ENCODE measurements around the gene B3GAT1. TPM values are rescaled to one million over a fixed set of nuclear protein-coding genes. Genes with fewer than 3 reads are reported as not detected.

B3GAT1 gene
- total and polyA plus RNA-seq, 4 donors = 0.03 to 0.49 (median 0.27) TPM

GRCh38 chr11:134352111-134352510 lies 59.9 kb downstream of the B3GAT1 start:
- Histone ChIP-seq H3K27ac (ENCODE audit: low read depth in 1 of 2, low read length in 1 of 2) (no peak overlapping the region), H3K9ac (ENCODE audit: insufficient read depth in 1 of 2, low read length in 2 of 2) (no peak overlapping the region), H3K4me1 (ENCODE audit: control insufficient read depth in 5 of 5, insufficient read depth in 5 of 5, low read length in 5 of 5) (no peaks in the 10 kb centered on the region), H3K4me3 (no peak overlapping the region), H3K36me3 (ENCODE audit: control insufficient read depth in 4 of 4, insufficient read depth in 4 of 4, low read length in 4 of 4) (no peaks in the 10 kb centered on the region), H3K27me3 (ENCODE audit: control insufficient read depth in 3 of 3, insufficient read depth in 3 of 3, low read length in 2 of 3) (no peaks in the 10 kb centered on the region), H3K9me3 (ENCODE audit: control insufficient read depth in 4 of 4, insufficient read depth in 3 of 4, low read length in 3 of 4) (no peaks in the 10 kb centered on the region)
- 92 to 94% methylated on average over 2 of the region's 2 CpGs for WGBS, 2 donors
- ATAC-seq (ENCODE audit: insufficient read depth, low FRiP score) (no peak), DNase-seq (no peak)
- no peak for TF ChIP-seq CTCF (IDR thresholded peaks at IDR 0.05; ENCODE audit: control extremely low read depth, extremely low read depth)

- H3K27ac ChIP-seq (ENCODE audit: low read depth in 1 of 2, low read length in 1 of 2) = no peak overlapping the region
These were observed 61.7 kb downstream of the B3GAT1 start for GRCh38 chr11:134350381-134350780.

GRCh38 chr11:134349802-134350355 lies 62.2 kb downstream of the B3GAT1 start:
- TF ChIP-seq CTCF (IDR thresholded peaks at IDR 0.05; ENCODE audit: control extremely low read depth, extremely low read depth) = no peak
- no peaks in the 10 kb centered on the region for H3K4me1 ChIP-seq (ENCODE audit: control insufficient read depth in 5 of 5, insufficient read depth in 5 of 5, low read length in 5 of 5)
- H3K27ac ChIP-seq (ENCODE audit: low read depth in 1 of 2, low read length in 1 of 2) = no peak overlapping the region
- H3K9me3 ChIP-seq (ENCODE audit: control insufficient read depth in 4 of 4, insufficient read depth in 3 of 4, low read length in 3 of 4) = no peaks in the 10 kb centered on the region
- no peak overlapping the region for H3K4me3 ChIP-seq
- H3K9ac ChIP-seq (ENCODE audit: insufficient read depth in 1 of 2, low read length in 2 of 2) = no peak overlapping the region
- H3K36me3 ChIP-seq (ENCODE audit: control insufficient read depth in 4 of 4, insufficient read depth in 4 of 4, low read length in 4 of 4) = no peaks in the 10 kb centered on the region
- DNase-seq (no peak), ATAC-seq (ENCODE audit: insufficient read depth, low FRiP score) (no peak)
- 83% methylated on average over 10 of the region's 10 CpGs for WGBS, 2 donors
- no peaks in the 10 kb centered on the region for H3K27me3 ChIP-seq (ENCODE audit: control insufficient read depth in 3 of 3, insufficient read depth in 3 of 3, low read length in 2 of 3)

More at GRCh38 chr11:134350381-134350780, 61.7 kb downstream of the B3GAT1 start:
- H3K36me3 ChIP-seq (ENCODE audit: control insufficient read depth in 4 of 4, insufficient read depth in 4 of 4, low read length in 4 of 4) = no peaks in the 10 kb centered on the region
- no peaks in the 10 kb centered on the region for H3K27me3 ChIP-seq (ENCODE audit: control insufficient read depth in 3 of 3, insufficient read depth in 3 of 3, low read length in 2 of 3)
- ATAC-seq (ENCODE audit: insufficient read depth, low FRiP score) (no peak), DNase-seq (no peak)
- H3K4me1 ChIP-seq (ENCODE audit: control insufficient read depth in 5 of 5, insufficient read depth in 5 of 5, low read length in 5 of 5) = no peaks in the 10 kb centered on the region
- TF ChIP-seq CTCF (IDR thresholded peaks at IDR 0.05; ENCODE audit: control extremely low read depth, extremely low read depth) = no peak
- WGBS, 2 donors = 94 to 95% methylated on average over 9 of the region's 9 CpGs
- no peak overlapping the region for H3K4me3 ChIP-seq
- no peak overlapping the region for H3K9ac ChIP-seq (ENCODE audit: insufficient read depth in 1 of 2, low read length in 2 of 2)
- no peaks in the 10 kb centered on the region for H3K9me3 ChIP-seq (ENCODE audit: control insufficient read depth in 4 of 4, insufficient read depth in 3 of 4, low read length in 3 of 4)
